Activated T-cell treated with anti-CD3 and anti-CD28 coated beads for 48 hours (primary cell): ENCODE results near the gene IL1F10.

Experiments used
- DNase-seq: peaks from one replicate; pipeline ENCODE4 v3.0.0-alpha.2; 2020; ENCODE audit warnings: low read depth

Gene IL1F10

GRCh38 chr2:113112871-113113270, 45.1 kb downstream of the IL1F10 start:
- no peak for DNase-seq

DNA sequence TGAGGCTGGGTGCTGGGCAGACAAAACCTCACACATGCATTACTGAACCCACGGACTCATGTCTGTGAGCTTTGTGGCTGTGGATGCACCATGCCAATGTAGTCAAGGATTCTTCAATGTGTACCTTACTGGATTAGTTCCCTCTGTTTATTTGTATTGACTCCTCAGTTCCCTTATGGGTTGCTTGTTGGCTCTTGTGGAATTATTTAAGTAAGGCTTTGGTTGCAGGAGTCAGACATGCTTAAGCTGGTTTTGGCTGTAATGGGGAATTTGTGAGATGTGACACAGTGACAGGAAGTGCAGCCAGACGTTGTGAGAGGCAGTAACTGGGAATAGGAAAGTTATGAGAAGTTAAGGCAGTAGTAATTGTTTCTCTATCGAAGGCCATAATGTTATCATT, 46.0 kb downstream of the IL1F10 start:
- DNase-seq: no peak

DNA sequence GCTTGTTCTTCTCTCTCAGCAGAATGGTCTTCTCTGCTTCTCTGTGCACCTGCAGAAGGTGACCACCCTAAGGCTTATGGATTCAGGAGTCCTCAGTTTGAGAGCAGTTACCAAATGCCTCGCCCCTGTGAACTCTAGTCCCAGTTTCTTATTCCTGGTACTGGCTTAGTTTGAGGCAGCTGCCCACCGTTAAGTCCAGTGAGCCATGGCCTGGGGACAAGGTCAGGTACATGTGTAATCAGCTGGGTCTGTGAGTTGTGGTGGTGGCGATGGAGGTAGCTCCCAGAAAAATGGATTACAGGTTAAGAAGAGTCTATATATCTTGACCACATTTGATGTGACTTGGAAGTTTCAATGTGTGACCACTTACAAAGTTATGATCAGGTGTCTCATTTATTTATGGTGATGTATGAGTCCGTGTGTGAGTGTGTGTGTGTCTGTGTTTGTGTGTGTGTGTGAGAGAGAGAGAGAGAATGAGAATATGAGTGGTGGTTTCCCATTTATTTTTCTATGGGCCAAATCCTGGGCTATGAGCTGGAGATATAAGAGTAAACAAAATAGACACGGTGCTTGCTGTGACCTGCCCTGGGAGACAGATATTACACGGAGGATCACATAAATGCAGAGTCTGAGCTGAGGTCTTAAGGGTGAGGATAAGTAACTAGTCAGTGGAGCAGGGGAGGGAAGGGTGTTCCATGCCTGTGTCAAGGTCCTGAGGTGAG, 46.6 kb downstream of the IL1F10 start:
- DNase-seq: no peak

DNA sequence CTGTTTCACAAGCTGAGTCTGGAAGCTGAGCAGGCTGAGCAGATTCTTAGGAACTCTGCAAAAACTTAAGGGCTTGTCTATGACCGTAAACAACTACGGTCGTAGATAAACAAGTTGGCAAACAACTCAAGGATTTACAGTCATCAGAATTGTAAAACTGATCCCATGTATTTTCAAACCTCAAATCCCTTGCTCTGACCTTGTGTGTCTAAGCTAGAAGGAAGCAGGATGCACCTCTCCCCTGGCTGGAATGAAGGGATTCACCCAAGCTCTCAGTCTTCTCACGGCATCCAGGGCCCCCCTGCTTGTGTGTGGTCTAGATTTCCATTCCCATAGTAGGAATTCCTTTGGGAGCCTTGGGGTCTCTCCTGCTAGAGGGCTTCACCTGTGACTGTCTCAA, 47.2 kb downstream of the IL1F10 start:
- no peak for DNase-seq

GRCh38 chr2:113116100-113116958, 48.6 kb downstream of the IL1F10 start:
- no peak for DNase-seq

GRCh38 chr2:113117541-113118262, 49.9 kb downstream of the IL1F10 start:
- DNase-seq: peak; percentile 56

GRCh38 chr2:113118263-113118657, 50.5 kb downstream of the IL1F10 start:
- no peak for DNase-seq

GRCh38 chr2:113119111-113119510, 51.3 kb downstream of the IL1F10 start:
- DNase-seq: no peak

DNA sequence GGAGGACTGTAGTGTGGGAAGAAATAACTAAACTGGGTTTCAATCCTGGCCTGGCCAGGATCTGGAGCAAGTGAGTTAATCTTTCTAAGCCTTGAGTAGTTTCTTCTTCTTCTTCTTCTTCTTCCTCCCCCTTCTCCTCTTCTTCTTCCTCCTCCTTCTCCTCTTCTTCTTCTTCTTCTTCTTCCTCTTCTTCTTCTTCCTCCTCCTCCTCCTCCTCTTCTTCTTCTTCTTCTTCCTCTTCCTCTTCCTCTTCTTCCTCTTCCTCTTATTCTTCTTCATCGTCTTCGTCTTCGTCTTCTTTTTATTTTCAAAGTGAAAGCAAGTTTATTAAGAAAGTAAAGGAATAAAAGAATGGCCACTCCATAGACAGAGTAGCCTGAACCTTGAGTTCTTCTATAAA, 53.1 kb downstream of the IL1F10 start:
- no peak for DNase-seq

GRCh38 chr2:113122364-113122763, 54.6 kb downstream of the IL1F10 start:
- no peak for DNase-seq

- no peak for DNase-seq
Measured at GRCh38 chr2:113123726-113124125, 56.0 kb downstream of the IL1F10 start.

DNA sequence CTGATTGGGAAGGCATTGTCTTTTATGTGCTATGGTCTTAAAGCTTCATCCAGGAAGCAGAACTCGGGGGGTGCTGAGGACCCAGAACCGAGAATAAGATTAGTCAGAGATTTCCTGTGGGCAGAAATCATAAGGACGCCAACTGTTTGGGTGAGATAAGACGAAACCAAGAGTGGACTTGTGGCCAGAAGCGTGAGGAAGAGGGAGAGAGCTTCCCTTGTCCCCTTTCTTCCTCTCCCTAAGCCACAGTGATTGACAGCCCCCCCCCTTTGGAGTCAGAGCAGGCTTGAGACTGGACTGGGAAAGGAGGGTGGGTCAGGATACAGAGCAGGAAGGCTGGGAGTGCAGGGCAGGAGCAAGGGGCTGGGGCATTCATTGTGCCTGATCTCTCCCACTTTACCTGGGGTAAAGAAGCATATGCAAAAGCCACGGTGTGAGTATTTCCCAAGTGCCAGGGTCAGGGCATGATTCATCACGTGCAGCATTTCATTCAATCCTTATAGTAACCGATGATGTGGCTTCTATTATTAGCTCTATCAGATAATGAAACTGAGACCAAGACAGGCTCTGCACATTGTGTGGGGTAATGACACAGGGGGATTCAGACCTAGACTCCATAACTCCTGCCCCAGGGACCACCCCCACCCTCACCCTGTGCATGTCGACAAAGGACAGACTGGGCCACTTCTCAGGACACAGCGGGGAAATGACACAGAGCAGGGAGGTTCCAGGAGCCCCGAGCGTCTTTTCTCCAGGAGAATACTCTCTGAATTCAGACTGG, 56.6 kb downstream of the IL1F10 start:
- DNase-seq: no peak
